ENCODE results near the gene ZCWPW2. TPM values are rescaled to one million over a fixed set of nuclear protein-coding genes. Genes with fewer than 3 reads are reported as not detected.
A peak's percentile ranks its signal among the peaks of the same experiment; 100 is the strongest.

ZCWPW2 gene
- total RNA-seq, 1 donor from 2014 or later = 0.30 TPM

DNA sequence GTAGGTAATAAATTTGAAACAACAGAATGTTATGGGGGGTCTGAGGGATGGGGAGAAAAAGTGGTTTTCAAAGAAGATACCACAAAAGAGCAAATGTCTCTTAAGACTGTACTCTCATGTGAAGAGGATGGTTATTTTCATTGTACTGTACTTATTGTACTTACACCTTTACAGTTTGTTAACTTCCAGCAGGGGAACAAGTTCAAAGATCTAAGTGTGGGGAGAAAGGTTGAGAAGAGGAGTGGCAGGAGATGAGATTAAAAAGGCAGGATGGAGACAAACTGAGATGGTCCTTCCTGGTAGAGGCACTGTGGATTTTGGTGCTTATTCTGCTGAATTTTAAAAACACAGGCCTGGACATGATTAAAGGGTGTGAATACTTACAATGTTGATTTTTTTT lies 5.4 kb upstream of the ZCWPW2 start:
- H3K4me3 Mint-ChIP-seq = no peak overlapping the region
- H3K9me3 Mint-ChIP-seq = no peaks in the 10 kb centered on the region
- no peaks in the 10 kb centered on the region for H3K36me3 Mint-ChIP-seq (ENCODE audit: low read depth)
- H3K4me1 Mint-ChIP-seq = peaks cover 33% of the 10 kb centered on the region
- no peaks in the 10 kb centered on the region for H3K27me3 Mint-ChIP-seq (ENCODE audit: low read depth)
- H3K27ac Mint-ChIP-seq (ENCODE audit: unreplicated experiment) = no peak overlapping the region
- no peak for DNase-seq (ENCODE audit: low read depth, low spot score)
- TF ChIP-seq, protein P1, sequence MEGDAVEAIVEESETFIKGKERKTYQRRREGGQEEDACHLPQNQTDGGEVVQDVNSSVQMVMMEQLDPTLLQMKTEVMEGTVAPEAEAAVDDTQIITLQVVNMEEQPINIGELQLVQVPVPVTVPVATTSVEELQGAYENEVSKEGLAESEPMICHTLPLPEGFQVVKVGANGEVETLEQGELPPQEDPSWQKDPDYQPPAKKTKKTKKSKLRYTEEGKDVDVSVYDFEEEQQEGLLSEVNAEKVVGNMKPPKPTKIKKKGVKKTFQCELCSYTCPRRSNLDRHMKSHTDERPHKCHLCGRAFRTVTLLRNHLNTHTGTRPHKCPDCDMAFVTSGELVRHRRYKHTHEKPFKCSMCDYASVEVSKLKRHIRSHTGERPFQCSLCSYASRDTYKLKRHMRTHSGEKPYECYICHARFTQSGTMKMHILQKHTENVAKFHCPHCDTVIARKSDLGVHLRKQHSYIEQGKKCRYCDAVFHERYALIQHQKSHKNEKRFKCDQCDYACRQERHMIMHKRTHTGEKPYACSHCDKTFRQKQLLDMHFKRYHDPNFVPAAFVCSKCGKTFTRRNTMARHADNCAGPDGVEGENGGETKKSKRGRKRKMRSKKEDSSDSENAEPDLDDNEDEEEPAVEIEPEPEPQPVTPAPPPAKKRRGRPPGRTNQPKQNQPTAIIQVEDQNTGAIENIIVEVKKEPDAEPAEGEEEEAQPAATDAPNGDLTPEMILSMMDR (conservative IDR thresholded peaks at IDR 0.05) = no peak

DNA sequence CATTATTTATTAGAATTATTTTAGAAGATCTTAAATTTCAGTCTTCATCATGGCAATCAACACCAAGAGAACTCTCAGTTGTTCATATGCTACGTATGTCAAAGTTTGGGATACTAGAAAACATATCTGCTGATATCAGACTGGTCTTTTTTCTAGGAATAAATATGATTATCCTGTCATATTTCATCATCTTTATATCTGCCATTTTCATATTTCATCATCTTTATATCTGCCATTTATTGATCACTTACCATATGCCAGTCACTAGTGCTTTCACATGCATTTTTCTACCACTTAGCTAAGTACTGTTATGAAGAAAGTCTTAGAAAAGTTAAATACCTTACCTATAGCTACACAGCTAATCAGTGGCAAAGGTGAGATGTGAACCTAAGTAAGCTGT lies 2.8 kb upstream of the ZCWPW2 start:
- Mint-ChIP-seq H3K27ac (ENCODE audit: unreplicated experiment) (no peak overlapping the region), H3K4me3 (peak overlapping the region; percentile 45), H3K9me3 (no peaks in the 10 kb centered on the region), H3K4me1 (peaks cover 47% of the 10 kb centered on the region), H3K27me3 (ENCODE audit: low read depth) (no peaks in the 10 kb centered on the region), H3K36me3 (ENCODE audit: low read depth) (peaks cover 6% of the 10 kb centered on the region)
- DNase-seq (ENCODE audit: low read depth, low spot score) = no peak
- TF ChIP-seq, protein P1 (conservative IDR thresholded peaks at IDR 0.05) = no peak

DNA sequence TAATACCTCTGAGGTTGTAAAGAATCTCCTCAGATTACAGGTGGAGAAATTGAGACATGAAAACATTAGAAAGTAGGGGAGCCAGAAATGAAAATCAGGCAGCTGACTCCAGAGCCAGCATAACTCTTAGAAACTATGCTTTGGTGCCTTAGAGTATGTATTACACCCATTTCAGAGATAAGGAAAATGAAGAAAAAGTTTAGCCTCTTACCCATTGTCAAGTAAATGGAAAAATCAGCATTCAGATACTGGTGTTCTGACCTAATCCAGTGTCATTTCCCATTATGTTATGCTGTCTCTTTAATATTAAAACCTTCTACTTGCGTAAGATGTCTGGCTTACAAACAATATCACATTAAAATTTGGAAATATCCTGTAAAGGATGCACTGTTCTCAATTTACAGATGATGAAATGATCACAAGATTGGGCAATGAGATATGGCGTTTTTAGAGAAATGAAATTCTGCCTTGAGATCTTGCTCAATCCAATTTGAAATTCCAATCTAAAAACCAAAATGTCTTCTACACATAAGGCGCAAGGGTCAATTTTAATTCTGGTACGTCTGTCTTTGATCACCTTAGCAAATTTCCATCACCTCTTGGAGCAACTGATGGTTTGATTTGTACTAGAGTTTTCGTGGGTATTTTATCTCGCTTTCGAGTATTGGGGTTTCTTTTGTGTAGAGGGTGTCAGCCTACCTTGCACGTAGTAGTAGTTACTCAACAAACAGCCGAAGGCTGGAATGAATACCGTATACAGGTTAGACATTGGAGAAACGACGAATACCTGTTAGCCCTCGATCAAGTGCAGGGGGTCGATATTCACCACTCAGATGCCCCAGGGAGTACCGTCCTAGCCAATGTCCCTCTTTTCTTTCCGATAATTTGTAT lies 902 bp upstream of the ZCWPW2 start:
- Mint-ChIP-seq H3K36me3 (ENCODE audit: low read depth) (peaks cover 13% of the 10 kb centered on the region), H3K27ac (ENCODE audit: unreplicated experiment) (peak overlapping the region; percentile 99), H3K27me3 (ENCODE audit: low read depth) (no peaks in the 10 kb centered on the region), H3K4me3 (peak overlapping the region; percentile 97), H3K9me3 (peaks cover 2% of the 10 kb centered on the region), H3K4me1 (peaks cover 47% of the 10 kb centered on the region)
- no peak for DNase-seq (ENCODE audit: low read depth, low spot score)
- TF ChIP-seq, protein P1 (conservative IDR thresholded peaks at IDR 0.05) = no peak

DNA sequence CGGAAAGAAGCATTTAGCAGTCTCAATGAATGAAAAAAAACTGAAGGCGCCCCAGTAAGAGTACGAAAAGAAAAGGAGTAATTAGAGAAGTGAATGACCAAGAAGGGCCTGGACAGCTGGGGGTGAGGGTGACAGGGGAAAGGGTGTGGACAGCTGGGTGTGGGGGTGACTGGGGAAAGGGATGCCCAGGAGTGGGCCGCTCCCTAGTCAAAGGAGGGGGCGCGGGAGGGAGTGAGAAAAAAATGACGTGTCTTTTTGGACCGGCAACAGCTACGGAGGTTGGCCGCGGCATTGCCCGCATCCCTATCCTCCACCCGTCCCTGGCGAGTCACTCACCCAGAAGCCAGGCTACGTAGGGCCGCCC lies 274 bp upstream of the ZCWPW2 start:
- no peaks in the 10 kb centered on the region for H3K27me3 Mint-ChIP-seq (ENCODE audit: low read depth)
- peaks cover 13% of the 10 kb centered on the region for H3K36me3 Mint-ChIP-seq (ENCODE audit: low read depth)
- H3K27ac Mint-ChIP-seq (ENCODE audit: unreplicated experiment) = peak overlapping the region; percentile 99
- no peak for DNase-seq (ENCODE audit: low read depth, low spot score)
- peak overlapping the region; percentile 97 for H3K4me3 Mint-ChIP-seq
- peaks cover 2% of the 10 kb centered on the region for H3K9me3 Mint-ChIP-seq
- TF ChIP-seq, protein P1 (conservative IDR thresholded peaks at IDR 0.05) = no peak
- H3K4me1 Mint-ChIP-seq = peaks cover 47% of the 10 kb centered on the region

DNA sequence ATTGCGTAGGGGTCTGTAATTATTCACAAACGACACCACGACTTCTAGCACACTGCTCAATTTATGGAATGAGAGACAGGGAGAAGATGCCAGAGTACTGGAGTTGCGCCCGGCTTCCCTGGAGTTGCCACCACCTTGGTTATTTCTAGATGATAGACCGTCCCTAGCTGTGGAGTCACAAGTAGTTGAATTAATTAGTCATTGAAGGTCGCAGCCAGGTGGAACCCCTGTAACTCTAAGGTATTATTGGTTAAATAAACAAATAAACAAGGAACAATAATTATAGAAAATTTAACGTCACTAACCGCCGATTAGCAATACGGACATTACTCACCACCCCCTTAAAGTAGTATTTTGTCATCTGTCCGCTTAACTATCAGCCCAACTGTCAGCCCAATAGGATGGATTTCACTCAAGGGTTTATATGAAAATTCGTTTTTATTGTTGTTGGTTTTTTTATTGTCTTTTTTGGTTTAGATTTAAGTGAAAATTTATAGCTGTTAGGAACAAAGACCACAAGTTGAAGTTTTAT lies 1.0 kb downstream of the ZCWPW2 start:
- peak overlapping the region; percentile 99 for H3K27ac Mint-ChIP-seq (ENCODE audit: unreplicated experiment)
- H3K27me3 Mint-ChIP-seq (ENCODE audit: low read depth) = no peaks in the 10 kb centered on the region
- H3K9me3 Mint-ChIP-seq = peaks cover 7% of the 10 kb centered on the region
- peak overlapping the region; percentile 97 for H3K4me3 Mint-ChIP-seq
- no peak for DNase-seq (ENCODE audit: low read depth, low spot score)
- TF ChIP-seq, protein P1 (conservative IDR thresholded peaks at IDR 0.05) = no peak
- peaks cover 21% of the 10 kb centered on the region for H3K36me3 Mint-ChIP-seq (ENCODE audit: low read depth)
- peaks cover 47% of the 10 kb centered on the region for H3K4me1 Mint-ChIP-seq
